Breast epithelium (tissue), 3 donors: Measurements from ENCODE around the gene FAM24A.

Source experiments
- CTCF ChIP-seq, 3 donors: fragments of 450-650 bp; IDR thresholded peaks; one replicate each; pipeline ENCODE4 v1.5.1; 2016 to 2017; ENCODE audit warnings: antibody characterized with exemption in 3 of 3, mild to moderate bottlenecking in 3 of 3, moderate library complexity in 3 of 3
- POLR2A ChIP-seq: fragments of 450-650 bp; IDR thresholded peaks from one replicate; pipeline ENCODE4 v1.6.1; 2016; ENCODE audit warnings: antibody characterized with exemption, mild to moderate bottlenecking, moderate library complexity
- POLR2AphosphoS5 ChIP-seq, 3 donors: sonication (generic); formaldehyde crosslinking; IDR thresholded peaks; one replicate each; pipeline ENCODE4 v1.6.1; 2017; ENCODE audit warnings: antibody characterized with exemption in 3 of 3

GRCh38 chr10:122894261-122894944, 16.0 kb upstream of the FAM24A start:
- TF ChIP-seq CTCF (IDR thresholded peaks at IDR 0.05) (no peak), POLR2AphosphoS5 (IDR thresholded peaks at IDR 0.05) (no peak), POLR2A (no peak)
